HG02571 (cell line): ENCODE data around the gene PLIN4.

ENCODE experiments used
- ATAC-seq: cut with Tn5 transposase; IDR thresholded peaks from one replicate; pipeline ENCODE4 v1.9.1; 2021; ENCODE audit warnings: mild to moderate bottlenecking, moderate library complexity; ENCODE audit not compliant: unreplicated experiment

Gene PLIN4

GRCh38 chr19:4456843-4457653 is 61.2 kb downstream of the PLIN4 start:
- ATAC-seq: peak; percentile 15

GRCh38 chr19:4456476-4456842 is 61.8 kb downstream of the PLIN4 start:
- no peak for ATAC-seq

- ATAC-seq: no peak
Measured at GRCh38 chr19:4455719-4456475, 62.4 kb downstream of the PLIN4 start.

DNA sequence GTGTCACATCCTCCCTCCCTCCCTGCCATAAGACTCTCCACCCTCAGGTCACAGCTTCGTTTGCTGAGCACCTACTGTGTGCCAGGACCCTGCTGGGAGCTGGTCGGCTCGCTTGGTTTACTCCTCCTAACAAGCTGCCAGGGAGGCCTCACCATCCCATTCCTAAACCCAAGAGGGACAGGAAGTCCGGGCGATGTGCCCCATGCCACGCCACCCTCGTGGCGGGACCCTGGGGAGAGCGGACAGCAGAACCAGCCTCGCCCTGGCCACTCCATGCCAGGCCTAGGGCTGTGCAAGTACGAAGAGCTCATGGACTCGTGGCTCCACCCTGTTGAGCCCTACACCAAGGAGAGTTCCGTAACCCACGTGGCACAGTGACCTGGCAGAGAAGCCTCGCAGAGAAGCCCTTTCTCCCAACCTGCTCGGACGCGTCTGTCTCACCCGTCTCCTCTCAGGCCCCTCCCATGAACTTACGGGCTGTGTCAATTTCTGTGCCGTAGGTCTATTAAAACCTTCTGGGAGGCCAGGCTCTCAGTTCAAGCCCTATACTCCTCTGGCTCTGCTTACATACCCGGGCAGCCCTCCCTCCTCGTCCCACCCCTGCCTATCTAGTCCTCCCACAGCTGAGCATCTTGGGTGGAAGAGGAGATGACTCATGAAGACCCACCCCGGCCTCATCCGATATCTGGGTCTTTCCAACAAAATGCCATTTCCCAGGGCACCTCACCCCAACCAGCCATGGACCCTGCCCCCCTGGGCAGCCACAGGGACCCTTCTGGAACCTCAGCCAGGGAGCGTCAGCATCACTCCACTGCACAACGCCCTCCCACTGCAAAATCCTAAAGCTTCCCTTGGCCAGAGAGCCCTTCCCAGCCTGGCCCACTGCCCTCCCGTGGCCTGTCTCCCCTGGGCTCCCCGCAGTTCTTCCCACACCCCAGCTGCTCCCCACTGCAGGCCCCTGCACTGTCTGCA is 63.3 kb downstream of the PLIN4 start:
- no peak for ATAC-seq

GRCh38 chr19:4453232-4454179 is 64.8 kb downstream of the PLIN4 start:
- ATAC-seq: no peak

DNA sequence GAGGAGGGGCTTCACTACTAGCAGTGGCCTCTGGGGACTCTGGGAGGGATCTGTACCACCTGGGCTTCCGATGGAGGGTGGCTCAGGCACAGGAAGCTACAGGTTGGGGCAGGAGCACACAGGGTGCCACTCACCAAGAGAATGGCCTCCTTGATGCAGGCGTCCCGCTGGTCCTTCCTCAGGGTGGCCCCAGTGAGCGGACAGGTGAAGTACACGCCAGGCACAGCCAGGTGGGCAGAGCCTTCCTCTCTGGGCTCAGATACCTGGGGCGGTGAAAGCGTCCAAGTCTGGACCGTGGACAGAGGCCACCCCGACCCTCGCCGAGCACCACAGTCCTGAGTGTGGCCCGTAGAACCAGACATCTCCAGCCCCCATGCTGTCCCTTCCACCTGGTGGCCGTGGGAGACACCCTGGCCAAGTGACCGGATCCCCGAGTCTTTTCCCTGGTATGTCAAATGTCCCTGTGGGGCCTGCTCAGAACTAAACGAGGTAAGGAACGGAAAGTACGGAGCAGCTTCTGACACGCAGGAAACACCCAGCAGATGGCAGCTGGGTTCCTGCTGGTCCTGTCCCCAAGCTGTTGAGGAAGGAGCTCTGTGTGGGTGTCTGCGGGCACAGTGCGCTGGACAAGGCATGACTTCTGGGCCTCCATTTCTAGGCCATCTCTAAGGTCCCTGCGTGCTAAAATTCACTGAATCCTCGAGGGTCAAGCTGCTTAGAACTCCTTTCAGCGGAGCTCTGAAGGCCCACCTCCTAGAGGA is 65.9 kb downstream of the PLIN4 start:
- no peak for ATAC-seq
